ENCODE data around the gene TMIGD1. TPM values are rescaled to one million over a fixed set of nuclear protein-coding genes. Genes with fewer than 3 reads are reported as not detected.

Gene TMIGD1
- total and polyA plus RNA-seq, 2 of the 13 experiments (the other 11 are each of a cell fraction or from before 2014, with no cell fraction given), result not detected

GRCh38 chr17:30332057-30332542, 1.8 kb downstream of the TMIGD1 start (continued):
- TF ChIP-seq EP300 (IDR thresholded peaks at IDR 0.05; ENCODE audit: low read depth in 2 of 2, low read length in 2 of 2) (0 out of 4 replicates have a peak, but pooled peaks of 1 of the 2 experiments have one; percentile 37), EP300 (CRISPR knock-in tag; IDR thresholded peaks at IDR 0.05; ENCODE audit: borderline replicate concordance) (no peak), USF2 (IDR thresholded peaks at IDR 0.05; ENCODE audit: low read depth, low read length) (no peak), USF2 (CRISPR knock-in tag; IDR thresholded peaks at IDR 0.05; ENCODE audit: borderline replicate concordance) (no peak), ZNF878 (CRISPR knock-in tag; IDR thresholded peaks at IDR 0.05) (no peak), RFX3 (CRISPR knock-in tag; IDR thresholded peaks at IDR 0.05) (no peak), SCMH1 (CRISPR knock-in tag; IDR thresholded peaks at IDR 0.05; ENCODE audit: borderline replicate concordance) (no peak), HNF4G (IDR thresholded peaks at IDR 0.05; ENCODE audit: borderline replicate concordance, low read depth, low read length) (peak; percentile 44; the same call in 1 of the 2 replicates), HNF4G (CRISPR knock-in tag; IDR thresholded peaks at IDR 0.05; ENCODE audit: borderline replicate concordance, low read depth) (no peak), ELF1 (CRISPR knock-in tag; IDR thresholded peaks at IDR 0.05) (no peak), DDIT3 (CRISPR knock-in tag; IDR thresholded peaks at IDR 0.05) (no peak), KMT2A (CRISPR knock-in tag; IDR thresholded peaks at IDR 0.05) (no peak), CREB1 (IDR thresholded peaks at IDR 0.05) (no peak), CREB1 (CRISPR knock-in tag; IDR thresholded peaks at IDR 0.05) (peak; percentile 42; the same call in 1 of the 2 replicates), HNRNPUL1 (IDR thresholded peaks at IDR 0.05; ENCODE audit: low read depth, low read length) (no peak), NCOR1 (IDR thresholded peaks at IDR 0.05; ENCODE audit: borderline replicate concordance, low read length) (peak; percentile 82; the same call in 1 of the 2 replicates), CREM (IDR thresholded peaks at IDR 0.05) (peak; percentile 30; the same call in 1 of the 2 replicates), CREM (CRISPR knock-in tag; IDR thresholded peaks at IDR 0.05) (no peak), ZNF891 (CRISPR knock-in tag; IDR thresholded peaks at IDR 0.05) (no peak), GATAD2A (CRISPR knock-in tag; IDR thresholded peaks at IDR 0.05) (peak; percentile 65), ATAD3A (CRISPR knock-in tag; IDR thresholded peaks at IDR 0.05) (no peak), ZNF496 (CRISPR knock-in tag; IDR thresholded peaks at IDR 0.05; ENCODE audit: insufficient replicate concordance) (no peak), ZSCAN9 (CRISPR knock-in tag; IDR thresholded peaks at IDR 0.05; ENCODE audit: borderline replicate concordance) (no peak), HMG20A (CRISPR knock-in tag; IDR thresholded peaks at IDR 0.05; ENCODE audit: borderline replicate concordance) (peak; percentile 42; the same call in 1 of the 2 replicates)
